HepG2 (cell line): Measurements from ENCODE around the gene GPR42. TPM values are rescaled to one million over a fixed set of nuclear protein-coding genes. Genes with fewer than 3 reads are reported as not detected.

Source experiments
- ELF3 ChIP-seq: IDR thresholded peaks from 2 replicates; pipeline ENCODE4 v1.6.1; 2016; ENCODE audit warnings: missing genetic modification reagents, missing compliant biosample characterization
- HCFC1 ChIP-seq: fragments of 150-350 bp; IDR thresholded peaks from 2 replicates; pipeline ENCODE4 v1.6.1; 2014; ENCODE audit warnings: low read depth, low read length
- KLF6 ChIP-seq: IDR thresholded peaks from 2 replicates; pipeline ENCODE4 v1.8.0; 2016; ENCODE audit warnings: missing biosample characterization, missing genetic modification reagents
- KLF9 ChIP-seq: IDR thresholded peaks from 2 replicates; pipeline ENCODE4 v1.6.1; 2016; ENCODE audit warnings: low read depth
- REXO4 ChIP-seq: sonication (generic); formaldehyde crosslinking; IDR thresholded peaks from 2 replicates; pipeline ENCODE4 v1.8.0; 2022; ENCODE audit warnings: missing genetic modification reagents, mild to moderate bottlenecking, borderline replicate concordance
- SALL1 ChIP-seq: sonication (generic); formaldehyde crosslinking; IDR thresholded peaks from 2 replicates; pipeline ENCODE4 v1.8.0; 2022; ENCODE audit warnings: mild to moderate bottlenecking, missing genetic modification reagents
- SIX1 ChIP-seq: sonication (generic); formaldehyde crosslinking; IDR thresholded peaks from 2 replicates; pipeline ENCODE4 v1.4.0; 2020; ENCODE audit warnings: missing genetic modification reagents, borderline replicate concordance
- SNAPC2 ChIP-seq: sonication (generic); formaldehyde crosslinking; IDR thresholded peaks from 2 replicates; pipeline ENCODE4 v1.8.1; 2022; ENCODE audit warnings: mild to moderate bottlenecking, missing genetic modification reagents
- UBTF ChIP-seq: sonication (generic); formaldehyde crosslinking; IDR thresholded peaks from 2 replicates; pipeline ENCODE4 v1.4.0; 2020; ENCODE audit warnings: mild to moderate bottlenecking, missing genetic modification reagents
- ZBTB1 ChIP-seq: sonication (generic); formaldehyde crosslinking; IDR thresholded peaks from 2 replicates; pipeline ENCODE4 v1.4.0; 2020; ENCODE audit warnings: missing genetic modification reagents, borderline replicate concordance
- ZBTB42 ChIP-seq: sonication (generic); formaldehyde crosslinking; IDR thresholded peaks from 2 replicates; pipeline ENCODE4 v1.5.0; 2020; ENCODE audit warnings: mild to moderate bottlenecking, missing genetic modification reagents
- ZMAT5 ChIP-seq: sonication (generic); formaldehyde crosslinking; IDR thresholded peaks from 2 replicates; pipeline ENCODE4 v1.5.0; 2020; ENCODE audit warnings: mild to moderate bottlenecking, low read depth, missing genetic modification reagents, borderline replicate concordance
- ZNF460 ChIP-seq: sonication (generic); formaldehyde crosslinking; IDR thresholded peaks from 2 replicates; pipeline ENCODE4 v1.5.1; 2020; ENCODE audit warnings: missing genetic modification reagents, mild to moderate bottlenecking, borderline replicate concordance
- ZNF652 ChIP-seq: IDR thresholded peaks from 2 replicates; pipeline ENCODE4 v1.6.1; 2016; ENCODE audit warnings: low read depth, borderline replicate concordance
- ZNF691 ChIP-seq: sonication (generic); formaldehyde crosslinking; IDR thresholded peaks from 2 replicates; pipeline ENCODE4 v1.4.0; 2020; ENCODE audit warnings: missing genetic modification reagents, low read depth, mild to moderate bottlenecking, borderline replicate concordance
- ZNF773 ChIP-seq: sonication (generic); formaldehyde crosslinking; IDR thresholded peaks from 2 replicates; pipeline ENCODE4 v1.4.0; 2020; ENCODE audit warnings: missing genetic modification reagents, borderline replicate concordance
- ZNF776 ChIP-seq: sonication (generic); formaldehyde crosslinking; IDR thresholded peaks from 2 replicates; pipeline ENCODE4 v1.4.0; 2020; ENCODE audit warnings: mild to moderate bottlenecking, missing genetic modification reagents
- ZSCAN22 ChIP-seq: sonication (generic); formaldehyde crosslinking; IDR thresholded peaks from 2 replicates; pipeline ENCODE4 v1.4.0; 2020; ENCODE audit warnings: mild to moderate bottlenecking, missing genetic modification reagents
- ZSCAN25 ChIP-seq: sonication (generic); formaldehyde crosslinking; IDR thresholded peaks from 2 replicates; pipeline ENCODE4 v1.8.0; 2022; ENCODE audit warnings: mild to moderate bottlenecking, missing genetic modification reagents
- microRNA-seq: library from miRNA; unstranded; fragments of <30 nt; microRNA quantifications from one replicate; pipeline ENCODE4, GENCODE V29; 2020
- polyA plus RNA-seq, 8 experiments: library from polyadenylated mRNA; depleted of rRNA in 3 of 8; stranded (reverse) in 7 of 8; unstranded in 1 of 8; fragments of >200 nt; fragmentation: Illumina TruSeq in 4 of 8; extraction: Trizol in 4 of 8; gene quantifications; 2 replicates each; pipeline versions ENCODE4 v1.2.1 to v1.2.3, GENCODE V29; 2011 to 2016; ENCODE audit warnings: low read depth in 4 of 8, missing spikeins in 1 of 8, mixed read lengths in 1 of 8; ENCODE audit not compliant: insufficient read depth in 1 of 8
- small RNA-seq, 3 experiments: library from RNA; depleted of rRNA; stranded (forward); fragments of <200 nt; gene quantifications; one replicate each; pipeline ENCODE3, GENCODE V24; 2012; ENCODE audit warnings: low read depth in 2 of 3, low replicate concordance in 1 of 3; ENCODE audit not compliant: insufficient read length in 3 of 3, insufficient read depth in 2 of 3
- total RNA-seq, 5 experiments: library from RNA; depleted of rRNA; stranded (reverse); fragments of >200 nt; fragmentation: Illumina TruSeq; extraction: Trizol; gene quantifications; 2 replicates each; pipeline ENCODE4 v1.2.3, GENCODE V29; 2016; ENCODE audit warnings: low read depth in 1 of 5

The GPR42 gene
- total and polyA plus RNA-seq, 2 of the 13 experiments (the other 11 are each of a cell fraction or from before 2014, with no cell fraction given) = not detected

DNA sequence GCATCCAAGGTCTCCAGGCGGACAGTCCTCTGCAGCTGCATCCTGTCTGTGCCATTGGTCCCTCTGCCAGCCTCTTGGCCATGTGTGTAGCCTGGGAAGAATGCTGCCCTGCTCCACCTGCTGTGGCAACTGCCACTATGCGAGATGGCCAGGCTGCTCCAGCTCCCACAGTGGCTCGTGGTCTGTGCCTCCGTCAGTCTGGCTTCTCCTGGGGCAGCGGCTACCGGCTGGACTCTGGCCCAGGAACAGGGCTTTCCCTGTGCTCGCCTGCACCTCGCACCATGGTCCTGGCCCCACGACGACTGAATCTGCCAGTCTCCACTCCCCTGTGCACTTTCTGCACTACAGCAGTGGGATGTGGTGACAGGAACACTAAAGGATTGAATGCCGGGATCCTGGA, 50.5 kb downstream of the GPR42 start (continued):
- TF ChIP-seq REXO4 (CRISPR knock-in tag) (no peak), ZSCAN22 (CRISPR knock-in tag) (peak; percentile 85; the same call in 1 of the 2 replicates), SNAPC2 (CRISPR knock-in tag) (no peak), HCFC1 (no peak), ZBTB1 (no peak), UBTF (CRISPR knock-in tag) (peak; percentile 72), ZNF776 (CRISPR knock-in tag) (no peak), ELF3 (CRISPR knock-in tag) (0 out of 2 replicates have a peak, but pooled peaks have one; percentile 23), ZBTB42 (CRISPR knock-in tag) (no peak), ZSCAN25 (CRISPR knock-in tag) (0 out of 2 replicates have a peak, but pooled peaks have one; percentile 22), KLF6 (no peak), SALL1 (CRISPR knock-in tag) (peak; percentile 42; the same call in 1 of the 2 replicates), ZNF773 (no peak), ZNF691 (CRISPR knock-in tag) (no peak), ZMAT5 (CRISPR knock-in tag) (no peak), ZNF460 (no peak), KLF9 (CRISPR knock-in tag) (no peak), ZNF652 (CRISPR knock-in tag) (no peak), SIX1 (CRISPR knock-in tag) (no peak)

Small RNAs within 50 kb of the gene (microRNA-seq; reads per million reads assigned to microRNA genes)
- not detected for gene MIR5196

Small RNAs within 50 kb of the gene (small RNA-seq; reads per million reads assigned to genes)
- gene RN7SL491P = 0 reads per million in 3 experiments

Other genes starting within 250 kb of the GPR42 start
- not detected in 2 replicates for gene LGI4, start 236.0 kb upstream of the GPR42 start, total RNA-seq (2016; rRNA removed; fragmentation: Illumina TruSeq; extraction: Trizol)
- gene LGI4, start 236.0 kb upstream of the GPR42 start, polyA plus RNA-seq (2011; rRNA removed) = 2.8 and 4.2 TPM in 2 replicates
- not detected in 2 replicates for gene FXYD1, start 232.2 kb upstream of the GPR42 start, total RNA-seq (2016; rRNA removed; fragmentation: Illumina TruSeq; extraction: Trizol)
- 27.0 and 31.2 TPM in 2 replicates for gene FXYD1, start 232.2 kb upstream of the GPR42 start, polyA plus RNA-seq (2011; rRNA removed)
- not detected in 2 replicates for gene FXYD7, start 227.8 kb upstream of the GPR42 start, total RNA-seq (2016; rRNA removed; fragmentation: Illumina TruSeq; extraction: Trizol)
- gene FXYD7, start 227.8 kb upstream of the GPR42 start, polyA plus RNA-seq (2011; rRNA removed) = 0.17 and 0.55 TPM in 2 replicates
- gene FXYD5, start 216.3 kb upstream of the GPR42 start, total RNA-seq (2016; rRNA removed; fragmentation: Illumina TruSeq; extraction: Trizol) = not detected in 2 replicates
- gene FXYD5, start 216.3 kb upstream of the GPR42 start, polyA plus RNA-seq (2011; rRNA removed) = 0.65 and 0.91 TPM in 2 replicates
- not detected in 2 replicates for gene FAM187B, start 142.3 kb upstream of the GPR42 start, total RNA-seq (2016; rRNA removed; fragmentation: Illumina TruSeq; extraction: Trizol)
- gene FAM187B, start 142.3 kb upstream of the GPR42 start, polyA plus RNA-seq (2011; rRNA removed) = not detected in 2 replicates
- gene LSR, start 122.1 kb upstream of the GPR42 start, total RNA-seq (2016; rRNA removed; fragmentation: Illumina TruSeq; extraction: Trizol) = 14.2 and 29.2 TPM in 2 replicates
- gene LSR, start 122.1 kb upstream of the GPR42 start, polyA plus RNA-seq (2011; rRNA removed) = 79.2 and 111 TPM in 2 replicates
- gene USF2, start 102.1 kb upstream of the GPR42 start, total RNA-seq (2016; rRNA removed; fragmentation: Illumina TruSeq; extraction: Trizol) = 44.8 and 54.9 TPM in 2 replicates
- gene USF2, start 102.1 kb upstream of the GPR42 start, polyA plus RNA-seq (2011; rRNA removed) = 94.9 and 106 TPM in 2 replicates
- 25.7 and 47.6 TPM in 2 replicates for gene HAMP, start 88.5 kb upstream of the GPR42 start, total RNA-seq (2016; rRNA removed; fragmentation: Illumina TruSeq; extraction: Trizol)
- gene HAMP, start 88.5 kb upstream of the GPR42 start, polyA plus RNA-seq (2011; rRNA removed) = 36.1 and 73.0 TPM in 2 replicates
- gene MAG, start 78.9 kb upstream of the GPR42 start, total RNA-seq (2016; rRNA removed; fragmentation: Illumina TruSeq; extraction: Trizol) = 0.80 and 1.3 TPM in 2 replicates
- gene MAG, start 78.9 kb upstream of the GPR42 start, polyA plus RNA-seq (2011; rRNA removed) = 0.17 and 0.20 TPM in 2 replicates
- gene CD22, start 41.9 kb upstream of the GPR42 start, total RNA-seq (2016; rRNA removed; fragmentation: Illumina TruSeq; extraction: Trizol) = 0.49 and 0.71 TPM in 2 replicates
- gene CD22, start 41.9 kb upstream of the GPR42 start, polyA plus RNA-seq (2011; rRNA removed) = 0.98 and 1.7 TPM in 2 replicates
- gene FFAR1, start 23.2 kb upstream of the GPR42 start, total RNA-seq (2016; rRNA removed; fragmentation: Illumina TruSeq; extraction: Trizol) = not detected in 2 replicates
- not detected in 2 replicates for gene FFAR1, start 23.2 kb upstream of the GPR42 start, polyA plus RNA-seq (2011; rRNA removed)
- not detected in 2 replicates for gene FFAR3, start 12.6 kb upstream of the GPR42 start, total RNA-seq (2016; rRNA removed; fragmentation: Illumina TruSeq; extraction: Trizol)
- gene FFAR3, start 12.6 kb upstream of the GPR42 start, polyA plus RNA-seq (2011; rRNA removed) = not detected in 2 replicates
- gene FFAR2, start 77.2 kb downstream of the GPR42 start, total RNA-seq (2016; rRNA removed; fragmentation: Illumina TruSeq; extraction: Trizol) = not detected in 2 replicates
- 0.12 and 0.30 TPM in 2 replicates for gene FFAR2, start 77.2 kb downstream of the GPR42 start, polyA plus RNA-seq (2011; rRNA removed)
- gene KRTDAP, start 119.4 kb downstream of the GPR42 start, total RNA-seq (2016; rRNA removed; fragmentation: Illumina TruSeq; extraction: Trizol) = 0.86 TPM in 1 of 2 replicates, not detected in the other
- 0.67 and 1.5 TPM in 2 replicates for gene KRTDAP, start 119.4 kb downstream of the GPR42 start, polyA plus RNA-seq (2011; rRNA removed)
- gene DMKN, start 142.6 kb downstream of the GPR42 start, total RNA-seq (2016; rRNA removed; fragmentation: Illumina TruSeq; extraction: Trizol) = 57.0 and 57.1 TPM in 2 replicates
- 50.8 and 71.8 TPM in 2 replicates for gene DMKN, start 142.6 kb downstream of the GPR42 start, polyA plus RNA-seq (2011; rRNA removed)
- not detected in 2 replicates for gene SBSN, start 157.2 kb downstream of the GPR42 start, total RNA-seq (2016; rRNA removed; fragmentation: Illumina TruSeq; extraction: Trizol)
- not detected in 2 replicates for gene SBSN, start 157.2 kb downstream of the GPR42 start, polyA plus RNA-seq (2011; rRNA removed)
- gene GAPDHS, start 162.4 kb downstream of the GPR42 start, total RNA-seq (2016; rRNA removed; fragmentation: Illumina TruSeq; extraction: Trizol) = not detected in 2 replicates
- gene GAPDHS, start 162.4 kb downstream of the GPR42 start, polyA plus RNA-seq (2011; rRNA removed) = 0.09 TPM in 1 of 2 replicates, not detected in the other
- 85.8 and 141 TPM in 2 replicates for gene TMEM147, start 174.6 kb downstream of the GPR42 start, total RNA-seq (2016; rRNA removed; fragmentation: Illumina TruSeq; extraction: Trizol)
- gene TMEM147, start 174.6 kb downstream of the GPR42 start, polyA plus RNA-seq (2011; rRNA removed) = 176 and 188 TPM in 2 replicates
- 0.11 TPM in 1 of 2 replicates, not detected in the other for gene ATP4A, start 192.6 kb downstream of the GPR42 start, total RNA-seq (2016; rRNA removed; fragmentation: Illumina TruSeq; extraction: Trizol)
- gene ATP4A, start 192.6 kb downstream of the GPR42 start, polyA plus RNA-seq (2011; rRNA removed) = 0.08 and 0.09 TPM in 2 replicates
- not detected in 2 replicates for gene PMIS2, start 215.1 kb downstream of the GPR42 start, total RNA-seq (2016; rRNA removed; fragmentation: Illumina TruSeq; extraction: Trizol)
- not detected in 2 replicates for gene PMIS2, start 215.1 kb downstream of the GPR42 start, polyA plus RNA-seq (2011; rRNA removed)
- 9.2 and 17.7 TPM in 2 replicates for gene HAUS5, start 241.7 kb downstream of the GPR42 start, total RNA-seq (2016; rRNA removed; fragmentation: Illumina TruSeq; extraction: Trizol)
- 10.3 and 11.1 TPM in 2 replicates for gene HAUS5, start 241.7 kb downstream of the GPR42 start, polyA plus RNA-seq (2011; rRNA removed)